DND-41 (cell line): ENCODE data around the gene RNF43.

Source experiments
- EZH2 ChIP-seq: IDR thresholded peaks from 3 replicates; pipeline ENCODE4 v1.6.1; 2012; ENCODE audit warnings: borderline replicate concordance, low read depth, mild to moderate bottlenecking, moderate library complexity, low read length, inconsistent platforms; ENCODE audit not compliant: severe bottlenecking
- TF ChIP-seq, protein P1 (sequence below): IDR thresholded peaks from 2 replicates; pipeline ENCODE4 v1.5.1; 2012; ENCODE audit warnings: borderline replicate concordance, low read length, moderate library complexity, mild to moderate bottlenecking; ENCODE audit not compliant: poor library complexity, severe bottlenecking; ENCODE audit errors: extremely low read depth

DNA sequence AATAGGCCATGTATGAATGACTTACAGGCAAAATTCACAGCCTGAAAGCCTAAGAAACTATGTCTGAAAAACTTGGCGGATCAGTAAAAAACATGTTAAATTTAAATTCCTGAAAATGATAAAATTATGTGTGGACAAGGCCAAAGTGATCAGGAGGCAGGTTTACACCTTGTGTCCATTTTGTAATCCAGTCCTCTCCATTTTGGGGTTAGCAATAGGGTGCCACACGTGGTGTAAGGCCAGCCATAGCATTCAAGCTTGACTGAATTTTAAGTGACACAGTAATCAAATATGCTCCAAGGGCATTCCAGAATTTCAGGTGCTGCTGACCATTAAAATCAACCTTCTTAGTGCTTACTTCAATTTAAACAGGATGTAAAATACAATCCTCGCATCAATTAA lies 2.7 kb downstream of the RNF43 start:
- TF ChIP-seq, protein P1, sequence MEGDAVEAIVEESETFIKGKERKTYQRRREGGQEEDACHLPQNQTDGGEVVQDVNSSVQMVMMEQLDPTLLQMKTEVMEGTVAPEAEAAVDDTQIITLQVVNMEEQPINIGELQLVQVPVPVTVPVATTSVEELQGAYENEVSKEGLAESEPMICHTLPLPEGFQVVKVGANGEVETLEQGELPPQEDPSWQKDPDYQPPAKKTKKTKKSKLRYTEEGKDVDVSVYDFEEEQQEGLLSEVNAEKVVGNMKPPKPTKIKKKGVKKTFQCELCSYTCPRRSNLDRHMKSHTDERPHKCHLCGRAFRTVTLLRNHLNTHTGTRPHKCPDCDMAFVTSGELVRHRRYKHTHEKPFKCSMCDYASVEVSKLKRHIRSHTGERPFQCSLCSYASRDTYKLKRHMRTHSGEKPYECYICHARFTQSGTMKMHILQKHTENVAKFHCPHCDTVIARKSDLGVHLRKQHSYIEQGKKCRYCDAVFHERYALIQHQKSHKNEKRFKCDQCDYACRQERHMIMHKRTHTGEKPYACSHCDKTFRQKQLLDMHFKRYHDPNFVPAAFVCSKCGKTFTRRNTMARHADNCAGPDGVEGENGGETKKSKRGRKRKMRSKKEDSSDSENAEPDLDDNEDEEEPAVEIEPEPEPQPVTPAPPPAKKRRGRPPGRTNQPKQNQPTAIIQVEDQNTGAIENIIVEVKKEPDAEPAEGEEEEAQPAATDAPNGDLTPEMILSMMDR: no peak
- no peak for TF ChIP-seq EZH2
